Measurements from ENCODE around the gene PHC3.

Gene PHC3

DNA sequence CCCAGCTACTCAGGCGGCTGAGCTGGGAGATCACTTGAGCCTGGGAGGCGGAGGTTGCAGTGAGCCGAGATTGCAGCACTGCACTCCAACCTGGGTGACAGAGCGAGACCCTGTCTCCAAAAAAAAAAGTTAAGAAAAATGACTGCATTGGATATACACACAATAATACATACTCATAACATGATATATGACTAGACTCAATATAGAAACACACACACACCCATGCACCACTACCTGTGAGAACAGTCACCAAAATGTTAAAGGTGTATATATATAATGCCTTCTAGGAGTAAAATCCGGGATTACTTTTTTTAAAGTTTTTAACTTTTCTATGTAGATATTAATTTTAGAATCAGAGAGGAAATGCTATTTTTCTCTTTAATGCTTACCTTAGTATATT is 25.9 kb downstream of the PHC3 start:
- POLR2A ChIA-PET (ENCODE audit: low non-redundant PET): interaction anchor here (0.6 kb wide), 1 partner anchor 9 kb away, joined by 4 read pairs; no protein-coding TSS in a partner anchor

DNA sequence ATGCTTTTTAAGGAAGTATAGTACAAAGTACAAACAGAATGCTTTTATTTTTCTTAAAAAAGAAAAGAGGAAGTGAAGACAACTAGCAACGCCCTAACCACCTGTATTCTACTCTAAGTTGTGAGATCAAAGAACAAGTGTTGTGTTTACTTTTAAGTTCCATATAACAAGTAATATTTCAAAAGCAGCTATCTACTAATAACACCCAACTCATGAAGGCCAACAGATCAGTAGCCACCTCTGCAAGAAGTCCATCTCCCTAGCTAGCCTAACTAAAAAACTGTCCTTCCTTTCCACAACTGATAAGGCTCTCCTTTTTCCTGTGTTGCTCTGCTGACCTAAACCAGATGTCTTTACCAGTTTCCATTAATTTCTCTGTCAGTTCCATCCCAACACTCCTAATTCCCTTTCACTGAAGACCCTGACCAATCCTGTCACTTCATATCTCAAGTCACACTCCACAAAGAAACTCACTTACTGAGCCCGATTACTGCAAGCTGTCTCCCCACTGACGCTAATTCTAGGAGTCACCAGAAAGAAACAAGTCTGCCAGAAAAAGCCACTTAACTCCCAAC is 26.9 kb downstream of the PHC3 start:
- ChIA-PET CTCF (interaction anchor here (0.8 kb wide), 1 partner anchor 158 kb away, joined by 5 read pairs; no protein-coding TSS in a partner anchor), POLR2A (ENCODE audit: low non-redundant PET) (no interaction called here)
- TF ChIP-seq, protein P1, sequence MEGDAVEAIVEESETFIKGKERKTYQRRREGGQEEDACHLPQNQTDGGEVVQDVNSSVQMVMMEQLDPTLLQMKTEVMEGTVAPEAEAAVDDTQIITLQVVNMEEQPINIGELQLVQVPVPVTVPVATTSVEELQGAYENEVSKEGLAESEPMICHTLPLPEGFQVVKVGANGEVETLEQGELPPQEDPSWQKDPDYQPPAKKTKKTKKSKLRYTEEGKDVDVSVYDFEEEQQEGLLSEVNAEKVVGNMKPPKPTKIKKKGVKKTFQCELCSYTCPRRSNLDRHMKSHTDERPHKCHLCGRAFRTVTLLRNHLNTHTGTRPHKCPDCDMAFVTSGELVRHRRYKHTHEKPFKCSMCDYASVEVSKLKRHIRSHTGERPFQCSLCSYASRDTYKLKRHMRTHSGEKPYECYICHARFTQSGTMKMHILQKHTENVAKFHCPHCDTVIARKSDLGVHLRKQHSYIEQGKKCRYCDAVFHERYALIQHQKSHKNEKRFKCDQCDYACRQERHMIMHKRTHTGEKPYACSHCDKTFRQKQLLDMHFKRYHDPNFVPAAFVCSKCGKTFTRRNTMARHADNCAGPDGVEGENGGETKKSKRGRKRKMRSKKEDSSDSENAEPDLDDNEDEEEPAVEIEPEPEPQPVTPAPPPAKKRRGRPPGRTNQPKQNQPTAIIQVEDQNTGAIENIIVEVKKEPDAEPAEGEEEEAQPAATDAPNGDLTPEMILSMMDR (conservative IDR thresholded peaks at IDR 0.05; ENCODE audit: low read depth): no peak
- no peak for DNase-seq (ENCODE audit: low spot score)
- H3K27ac ChIP-seq: no peak overlapping the region

More for the DNA sequence above, 25.9 kb downstream of the PHC3 start:
- TF ChIP-seq, protein P1 (conservative IDR thresholded peaks at IDR 0.05; ENCODE audit: low read depth): no peak
- H3K27ac ChIP-seq: no peak overlapping the region
- no peak for DNase-seq (ENCODE audit: low spot score)
- CTCF ChIA-PET: no interaction called here

DNA sequence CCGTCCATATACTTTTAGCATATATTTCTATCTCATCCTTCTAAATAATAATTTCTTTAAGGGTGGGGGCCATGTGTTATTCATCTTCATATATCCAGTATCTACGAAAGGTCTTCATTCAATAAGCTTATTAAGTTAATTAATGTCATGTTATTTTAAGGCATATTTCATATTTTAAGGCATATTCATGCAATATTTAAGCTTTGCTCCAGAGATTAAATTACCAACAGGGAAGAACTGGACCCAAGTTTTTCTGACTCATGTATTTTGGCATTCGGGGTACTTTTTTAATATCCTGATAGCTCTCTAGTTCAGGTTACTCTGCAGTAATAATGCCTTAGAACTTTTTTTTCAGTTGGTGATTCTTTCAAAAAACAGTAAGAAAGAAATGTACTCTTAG is 27.4 kb downstream of the PHC3 start:
- TF ChIP-seq, protein P1 (conservative IDR thresholded peaks at IDR 0.05; ENCODE audit: low read depth): no peak
- no peak overlapping the region for H3K27ac ChIP-seq
- DNase-seq (ENCODE audit: low spot score): no peak
- ChIA-PET CTCF (interaction anchor here (0.8 kb wide), 1 partner anchor 159 kb away, joined by 5 read pairs; no protein-coding TSS in a partner anchor), POLR2A (ENCODE audit: low non-redundant PET) (no interaction called here)

DNA sequence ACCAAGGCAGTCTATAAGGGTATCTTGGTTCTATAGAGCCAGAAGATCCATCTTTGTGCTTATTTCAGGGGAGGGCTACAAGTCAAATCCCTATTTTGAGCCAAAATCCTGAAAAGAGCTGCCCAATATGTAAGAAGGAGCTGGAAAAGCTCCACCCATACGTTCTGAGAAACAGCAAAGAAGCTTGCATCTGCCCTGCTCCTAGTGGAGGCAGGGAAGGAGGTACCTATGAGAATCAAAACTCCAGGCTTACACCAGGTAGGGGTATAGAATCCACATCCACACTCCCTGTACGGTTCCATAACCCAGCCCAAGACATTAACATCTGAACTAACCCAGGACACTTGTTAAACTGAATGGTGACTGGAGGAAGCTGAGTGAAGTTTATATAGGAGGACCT is 30.0 kb downstream of the PHC3 start:
- no peak overlapping the region for H3K27ac ChIP-seq
- CTCF ChIA-PET: no interaction called here
- POLR2A ChIA-PET (ENCODE audit: low non-redundant PET): no interaction called here
- DNase-seq (ENCODE audit: low spot score): no peak
- TF ChIP-seq, protein P1 (conservative IDR thresholded peaks at IDR 0.05; ENCODE audit: low read depth): no peak

DNA sequence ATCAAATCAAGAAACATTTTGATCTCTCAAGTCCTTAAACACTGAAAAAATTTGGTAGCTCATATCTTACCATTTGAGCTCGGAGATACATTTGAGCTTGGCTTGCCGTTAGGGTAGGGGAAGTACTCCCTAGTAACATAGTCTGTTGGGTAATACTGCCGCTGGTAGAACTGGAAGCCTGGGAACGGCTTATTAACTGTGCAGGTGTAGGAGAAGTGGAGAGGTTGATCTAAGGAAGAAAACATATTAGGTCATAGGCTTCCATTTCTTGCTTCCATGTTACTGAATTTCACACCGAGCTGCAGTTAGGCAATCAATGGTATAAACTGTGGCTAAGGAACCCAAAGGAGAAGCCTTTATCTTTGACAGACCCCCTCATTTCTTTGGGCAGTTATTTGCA is 32.5 kb downstream of the PHC3 start:
- TF ChIP-seq, protein P1 (conservative IDR thresholded peaks at IDR 0.05; ENCODE audit: low read depth): no peak
- ChIA-PET CTCF (interaction anchor here (0.6 to 0.7 kb wide), 2 partner anchors 14 to 45 kb away, joined by 4 to 5 read pairs; no protein-coding TSS in a partner anchor), POLR2A (ENCODE audit: low non-redundant PET) (no interaction called here)
- no peak for DNase-seq (ENCODE audit: low spot score)
- H3K27ac ChIP-seq: no peak overlapping the region

DNA sequence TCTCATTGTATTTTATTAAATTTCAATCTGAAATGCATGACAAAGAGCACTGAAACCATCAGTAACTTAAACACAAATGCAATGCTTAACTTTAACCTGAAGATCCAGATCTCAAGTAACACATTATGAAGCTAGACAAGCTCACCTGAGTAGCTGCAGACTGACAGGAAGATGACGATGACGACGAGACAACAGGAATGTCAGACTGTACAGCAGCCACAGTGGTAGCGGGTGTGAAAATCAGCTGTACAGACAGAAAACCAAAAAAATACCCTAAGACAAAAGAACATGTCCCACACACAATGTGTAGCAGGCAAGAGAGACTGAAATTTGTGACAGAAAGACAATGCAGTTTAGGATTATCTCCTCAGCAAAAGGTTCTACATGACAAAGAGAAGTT is 36.3 kb downstream of the PHC3 start:
- no peak for DNase-seq (ENCODE audit: low spot score)
- H3K27ac ChIP-seq: no peak overlapping the region
- CTCF ChIA-PET: interaction anchor here (0.7 kb wide), 1 partner anchor 387 kb away, joined by 3 read pairs; no protein-coding TSS in a partner anchor
- TF ChIP-seq, protein P1 (conservative IDR thresholded peaks at IDR 0.05; ENCODE audit: low read depth): no peak
- POLR2A ChIA-PET (ENCODE audit: low non-redundant PET): no interaction called here

Measured in RWPE1 (cell line).